HepG2 (cell line): ENCODE results near the gene HABP4. TPM values are rescaled to one million over a fixed set of nuclear protein-coding genes. Genes with fewer than 3 reads are reported as not detected.

Experiments used
- ATF7 ChIP-seq, 2 experiments: fragments of 450-650 bp in 1 of 2; sonication (generic) in 1 of 2; formaldehyde crosslinking in 1 of 2; IDR thresholded peaks; 2 replicates each; pipeline versions ENCODE4 v1.4.0 to v1.6.1; 2016 to 2020; ENCODE audit warnings: antibody characterized with exemption in 1 of 2, mild to moderate bottlenecking in 1 of 2, missing genetic modification reagents in 1 of 2
- DMAP1 ChIP-seq: IDR thresholded peaks from 2 replicates; pipeline ENCODE4 v1.6.1; 2016
- EHMT2 ChIP-seq: fragments of 200-600 bp; sonication (generic); IDR thresholded peaks from 2 replicates; pipeline ENCODE4 v1.7.0; 2017; ENCODE audit warnings: antibody characterized with exemption, low read depth, low read length, borderline replicate concordance
- ETS1 ChIP-seq: sonication (generic); formaldehyde crosslinking; IDR thresholded peaks from 2 replicates; pipeline ENCODE4 v1.4.0; 2020; ENCODE audit warnings: missing genetic modification reagents
- FOXO1 ChIP-seq: sonication (generic); formaldehyde crosslinking; IDR thresholded peaks from 2 replicates; pipeline ENCODE4 v1.4.0; 2020; ENCODE audit warnings: missing genetic modification reagents
- HNRNPH1 ChIP-seq: fragments of 200-400 bp; formaldehyde crosslinking; optimal IDR thresholded peaks from 2 replicates; pipeline ENCODE3; 2017; ENCODE audit warnings: mild to moderate bottlenecking, low read depth, low read length
- IRX3 ChIP-seq: sonication (generic); formaldehyde crosslinking; IDR thresholded peaks from 2 replicates; pipeline ENCODE4 v1.8.1; 2023; ENCODE audit warnings: mild to moderate bottlenecking, low read depth, missing genetic modification reagents, borderline replicate concordance
- KAT2B ChIP-seq: fragments of 150-350 bp; IDR thresholded peaks from 2 replicates; pipeline ENCODE4 v1.6.1; 2014; ENCODE audit warnings: low read depth, low read length, borderline replicate concordance
- MZF1 ChIP-seq: sonication (generic); formaldehyde crosslinking; IDR thresholded peaks from 2 replicates; pipeline ENCODE4 v1.8.1; 2023; ENCODE audit warnings: mild to moderate bottlenecking, missing genetic modification reagents, borderline replicate concordance
- NFKBIZ ChIP-seq: IDR thresholded peaks from 2 replicates; pipeline ENCODE4 v1.6.1; 2018; ENCODE audit warnings: missing genetic modification reagents, missing compliant biosample characterization
- NR2C2 ChIP-seq: sonication (generic); formaldehyde crosslinking; IDR thresholded peaks from 2 replicates; pipeline ENCODE4 v1.4.0; 2020; ENCODE audit warnings: missing genetic modification reagents, mild to moderate bottlenecking, moderate library complexity, borderline replicate concordance
- PITX1 ChIP-seq: sonication (generic); formaldehyde crosslinking; IDR thresholded peaks from 2 replicates; pipeline ENCODE4 v1.5.1; 2020; ENCODE audit warnings: mild to moderate bottlenecking, missing genetic modification reagents
- TRAFD1 ChIP-seq: sonication (generic); formaldehyde crosslinking; IDR thresholded peaks from 2 replicates; pipeline ENCODE4 v1.5.1; 2020; ENCODE audit warnings: missing genetic modification reagents, mild to moderate bottlenecking, borderline replicate concordance
- ZBTB26 ChIP-seq: IDR thresholded peaks from 2 replicates; pipeline ENCODE4 v1.6.1; 2016; ENCODE audit warnings: missing compliant biosample characterization, missing genetic modification reagents, borderline replicate concordance
- ZNF333 ChIP-seq: sonication (generic); formaldehyde crosslinking; IDR thresholded peaks from 2 replicates; pipeline ENCODE4 v1.4.0; 2020; ENCODE audit warnings: mild to moderate bottlenecking, missing genetic modification reagents, borderline replicate concordance
- ZNF33B ChIP-seq: sonication (generic); formaldehyde crosslinking; IDR thresholded peaks from 2 replicates; pipeline ENCODE4 v1.5.1; 2020; ENCODE audit warnings: mild to moderate bottlenecking, missing genetic modification reagents
- ZNF512B ChIP-seq: sonication (generic); formaldehyde crosslinking; IDR thresholded peaks from 2 replicates; pipeline ENCODE4 v1.5.1; 2020; ENCODE audit warnings: missing genetic modification reagents, mild to moderate bottlenecking, borderline replicate concordance
- ZNF589 ChIP-seq: sonication (generic); formaldehyde crosslinking; conservative IDR thresholded peaks from 2 replicates; pipeline ENCODE4 v1.8.0; 2022; ENCODE audit warnings: mild to moderate bottlenecking, moderate library complexity, missing genetic modification reagents
- ZNF770 ChIP-seq: sonication (generic); formaldehyde crosslinking; IDR thresholded peaks from 2 replicates; pipeline ENCODE4 v1.5.0; 2020; ENCODE audit warnings: mild to moderate bottlenecking, missing genetic modification reagents
- polyA plus RNA-seq, 8 experiments: library from polyadenylated mRNA; depleted of rRNA in 3 of 8; stranded (reverse) in 7 of 8; unstranded in 1 of 8; fragments of >200 nt; fragmentation: Illumina TruSeq in 4 of 8; extraction: Trizol in 4 of 8; gene quantifications; 2 replicates each; pipeline versions ENCODE4 v1.2.1 to v1.2.3, GENCODE V29; 2011 to 2016; ENCODE audit warnings: low read depth in 4 of 8, missing spikeins in 1 of 8, mixed read lengths in 1 of 8; ENCODE audit not compliant: insufficient read depth in 1 of 8
- total RNA-seq, 5 experiments: library from RNA; depleted of rRNA; stranded (reverse); fragments of >200 nt; fragmentation: Illumina TruSeq; extraction: Trizol; gene quantifications; 2 replicates each; pipeline ENCODE4 v1.2.3, GENCODE V29; 2016; ENCODE audit warnings: low read depth in 1 of 5

Gene HABP4
- total and polyA plus RNA-seq, 2 of the 13 experiments (the other 11 are each of a cell fraction or from before 2014, with no cell fraction given): 14.3 to 26.6 TPM

- TF ChIP-seq EHMT2 (no peak), DMAP1 (no peak), NR2C2 (peak; percentile 20; the same call in 1 of the 2 replicates), NFKBIZ (CRISPR knock-in tag) (no peak), IRX3 (CRISPR knock-in tag) (no peak), ZNF589 (CRISPR knock-in tag) (peak; percentile 49), ZNF333 (CRISPR knock-in tag) (no peak), TRAFD1 (CRISPR knock-in tag) (no peak), MZF1 (CRISPR knock-in tag) (no peak), ZBTB26 (CRISPR knock-in tag) (no peak; the same call in 1 of the 2 replicates), ZNF512B (CRISPR knock-in tag) (no peak), HNRNPH1 (no peak), FOXO1 (CRISPR knock-in tag) (peak; percentile 22; the same call in 1 of the 2 replicates), PITX1 (CRISPR knock-in tag) (no peak), ZNF33B (CRISPR knock-in tag) (no peak), ZNF770 (CRISPR knock-in tag) (peak; percentile 80), KAT2B (no peak), ETS1 (CRISPR knock-in tag) (no peak), ATF7 (IDR thresholded peaks at IDR 0.05) (no peak), ATF7 (CRISPR knock-in tag; IDR thresholded peaks at IDR 0.05) (no peak)
Measured at GRCh38 chr9:96418920-96419690, 30.9 kb upstream of the HABP4 start (continued).
